ENCODE data around the gene TMEM132A.

TMEM132A gene

GRCh38 chr11:60932605-60933356 is 8.5 kb downstream of the TMEM132A start:
- Histone ChIP-seq H3K4me1 (ENCODE audit: control insufficient read depth, insufficient read depth, low read length) (peaks cover 2% of the 10 kb centered on the region; the same call in 1 of the 2 replicates), H3K36me3 (ENCODE audit: control insufficient read depth, insufficient read depth, low read length) (peaks cover 72% of the 10 kb centered on the region), H3K4me3 (ENCODE audit: low read depth, low read length) (no peak overlapping the region), H3K27me3 (ENCODE audit: control insufficient read depth, insufficient read depth, low read length) (no peaks in the 10 kb centered on the region), H3K9ac (ENCODE audit: low read length) (no peak overlapping the region), H3K9me3 (ENCODE audit: control insufficient read depth, insufficient read depth, low read depth, low read length) (no peaks in the 10 kb centered on the region), H3K27ac (ENCODE audit: low read depth, low read length) (no peak overlapping the region)

- Histone ChIP-seq H3K9ac (ENCODE audit: low read length) (no peak overlapping the region), H3K9me3 (ENCODE audit: control insufficient read depth, insufficient read depth, low read depth, low read length) (no peaks in the 10 kb centered on the region), H3K27ac (ENCODE audit: low read depth, low read length) (no peak overlapping the region), H3K36me3 (ENCODE audit: control insufficient read depth, insufficient read depth, low read length) (peaks cover 64% of the 10 kb centered on the region), H3K4me3 (ENCODE audit: low read depth, low read length) (no peak overlapping the region), H3K4me1 (ENCODE audit: control insufficient read depth, insufficient read depth, low read length) (peaks cover 2% of the 10 kb centered on the region; the same call in 1 of the 2 replicates), H3K27me3 (ENCODE audit: control insufficient read depth, insufficient read depth, low read length) (no peaks in the 10 kb centered on the region)
Observed at GRCh38 chr11:60933416-60934123, 9.3 kb downstream of the TMEM132A start.

GRCh38 chr11:60934124-60934789 is 10.0 kb downstream of the TMEM132A start:
- Histone ChIP-seq H3K4me3 (ENCODE audit: low read depth, low read length) (no peak overlapping the region), H3K36me3 (ENCODE audit: control insufficient read depth, insufficient read depth, low read length) (peaks cover 57% of the 10 kb centered on the region), H3K9me3 (ENCODE audit: control insufficient read depth, insufficient read depth, low read depth, low read length) (no peaks in the 10 kb centered on the region), H3K27ac (ENCODE audit: low read depth, low read length) (no peak overlapping the region), H3K9ac (ENCODE audit: low read length) (no peak overlapping the region), H3K4me1 (ENCODE audit: control insufficient read depth, insufficient read depth, low read length) (peaks cover 2% of the 10 kb centered on the region; the same call in 1 of the 2 replicates), H3K27me3 (ENCODE audit: control insufficient read depth, insufficient read depth, low read length) (no peaks in the 10 kb centered on the region)

GRCh38 chr11:60934790-60935605 is 10.7 kb downstream of the TMEM132A start:
- Histone ChIP-seq H3K4me1 (ENCODE audit: control insufficient read depth, insufficient read depth, low read length) (peaks cover 2% of the 10 kb centered on the region; the same call in 1 of the 2 replicates), H3K36me3 (ENCODE audit: control insufficient read depth, insufficient read depth, low read length) (peaks cover 50% of the 10 kb centered on the region)

GRCh38 chr11:60935676-60936442 is 11.6 kb downstream of the TMEM132A start:
- H3K27ac ChIP-seq (ENCODE audit: low read depth, low read length): no peak overlapping the region
- H3K9me3 ChIP-seq (ENCODE audit: control insufficient read depth, insufficient read depth, low read depth, low read length): no peaks in the 10 kb centered on the region
- H3K4me3 ChIP-seq (ENCODE audit: low read depth, low read length): no peak overlapping the region
- no peaks in the 10 kb centered on the region for H3K27me3 ChIP-seq (ENCODE audit: control insufficient read depth, insufficient read depth, low read length)
- peaks cover 2% of the 10 kb centered on the region; the same call in 1 of the 2 replicates for H3K4me1 ChIP-seq (ENCODE audit: control insufficient read depth, insufficient read depth, low read length)
- no peak overlapping the region for H3K9ac ChIP-seq (ENCODE audit: low read length)
- peaks cover 41% of the 10 kb centered on the region for H3K36me3 ChIP-seq (ENCODE audit: control insufficient read depth, insufficient read depth, low read length)

More at GRCh38 chr11:60934790-60935605, 10.7 kb downstream of the TMEM132A start:
- Histone ChIP-seq H3K9me3 (ENCODE audit: control insufficient read depth, insufficient read depth, low read depth, low read length) (no peaks in the 10 kb centered on the region), H3K4me3 (ENCODE audit: low read depth, low read length) (no peak overlapping the region), H3K27ac (ENCODE audit: low read depth, low read length) (no peak overlapping the region), H3K9ac (ENCODE audit: low read length) (no peak overlapping the region), H3K27me3 (ENCODE audit: control insufficient read depth, insufficient read depth, low read length) (no peaks in the 10 kb centered on the region)

GRCh38 chr11:60936467-60937143 is 12.3 kb downstream of the TMEM132A start:
- Histone ChIP-seq H3K9ac (ENCODE audit: low read length) (no peak overlapping the region), H3K4me3 (ENCODE audit: low read depth, low read length) (no peak overlapping the region), H3K9me3 (ENCODE audit: control insufficient read depth, insufficient read depth, low read depth, low read length) (no peaks in the 10 kb centered on the region), H3K27me3 (ENCODE audit: control insufficient read depth, insufficient read depth, low read length) (no peaks in the 10 kb centered on the region), H3K4me1 (ENCODE audit: control insufficient read depth, insufficient read depth, low read length) (peaks cover 2% of the 10 kb centered on the region; the same call in 1 of the 2 replicates), H3K36me3 (ENCODE audit: control insufficient read depth, insufficient read depth, low read length) (peaks cover 34% of the 10 kb centered on the region), H3K27ac (ENCODE audit: low read depth, low read length) (no peak overlapping the region)

- Histone ChIP-seq H3K9me3 (ENCODE audit: control insufficient read depth, insufficient read depth, low read depth, low read length) (no peaks in the 10 kb centered on the region), H3K36me3 (ENCODE audit: control insufficient read depth, insufficient read depth, low read length) (peaks cover 29% of the 10 kb centered on the region), H3K4me1 (ENCODE audit: control insufficient read depth, insufficient read depth, low read length) (peaks cover 2% of the 10 kb centered on the region; the same call in 1 of the 2 replicates), H3K4me3 (ENCODE audit: low read depth, low read length) (no peak overlapping the region), H3K27ac (ENCODE audit: low read depth, low read length) (no peak overlapping the region), H3K9ac (ENCODE audit: low read length) (no peak overlapping the region), H3K27me3 (ENCODE audit: control insufficient read depth, insufficient read depth, low read length) (no peaks in the 10 kb centered on the region)
Observed at GRCh38 chr11:60937144-60937527, 12.9 kb downstream of the TMEM132A start.

- H3K36me3 ChIP-seq (ENCODE audit: control insufficient read depth, insufficient read depth, low read length): peaks cover 23% of the 10 kb centered on the region
- H3K9me3 ChIP-seq (ENCODE audit: control insufficient read depth, insufficient read depth, low read depth, low read length): no peaks in the 10 kb centered on the region
- no peak overlapping the region for H3K4me3 ChIP-seq (ENCODE audit: low read depth, low read length)
- no peaks in the 10 kb centered on the region; the same call in 1 of the 2 replicates for H3K4me1 ChIP-seq (ENCODE audit: control insufficient read depth, insufficient read depth, low read length)
- no peak overlapping the region for H3K9ac ChIP-seq (ENCODE audit: low read length)
- no peaks in the 10 kb centered on the region; the same call in 1 of the 2 replicates for H3K27me3 ChIP-seq (ENCODE audit: control insufficient read depth, insufficient read depth, low read length)
- H3K27ac ChIP-seq (ENCODE audit: low read depth, low read length): no peak overlapping the region
Observed at GRCh38 chr11:60937811-60938210, 13.6 kb downstream of the TMEM132A start.

- no peaks in the 10 kb centered on the region for H3K9me3 ChIP-seq (ENCODE audit: control insufficient read depth, insufficient read depth, low read depth, low read length)
- peaks cover 19% of the 10 kb centered on the region for H3K36me3 ChIP-seq (ENCODE audit: control insufficient read depth, insufficient read depth, low read length)
- H3K4me3 ChIP-seq (ENCODE audit: low read depth, low read length): no peak overlapping the region
- H3K27me3 ChIP-seq (ENCODE audit: control insufficient read depth, insufficient read depth, low read length): no peaks in the 10 kb centered on the region; the same call in 1 of the 2 replicates
- H3K27ac ChIP-seq (ENCODE audit: low read depth, low read length): no peak overlapping the region
- H3K4me1 ChIP-seq (ENCODE audit: control insufficient read depth, insufficient read depth, low read length): no peaks in the 10 kb centered on the region
- H3K9ac ChIP-seq (ENCODE audit: low read length): no peak overlapping the region
Observed at GRCh38 chr11:60938500-60938899, 14.2 kb downstream of the TMEM132A start.

Measured in HUES6 (cell line).